ENCODE data around the gene MRO. TPM values are rescaled to one million over a fixed set of nuclear protein-coding genes. Genes with fewer than 3 reads are reported as not detected.

Gene MRO
- polyA plus RNA-seq (2012; rRNA removed), result not detected in 2 replicates
- polyA plus RNA-seq (2012; cell fraction: cytosol; rRNA removed), result 0.01 TPM in 2 replicates
- not detected in 2 replicates for polyA plus RNA-seq (2012; cell fraction: nucleus; rRNA removed)

GRCh38 chr18:50819728-50820378 is at the start of gene MRO:
Gene MRO (minus strand): TSS chr18:50820016. CDS start chr18:50809400, 10,616 bp downstream.
- H3K9me3 ChIP-seq, result no peaks in the 10 kb centered on the region
- H3K4me1 ChIP-seq (ENCODE audit: control insufficient read depth in 1 of 2, insufficient read depth in 2 of 2, low read depth in 1 of 2, low read length in 1 of 2), result peaks cover 0 to 5% of the 10 kb centered on the region in 2 experiments; a peak in 2 of 4 replicates
- H3K9ac ChIP-seq, result no peak within 1 kb of the TSS
- peak within 1 kb of the TSS; percentile 32 to 54 for H3K4me3 ChIP-seq (ENCODE audit: low read depth in 2 of 2, low read length in 1 of 2)
- H3F3A ChIP-seq (replicated peaks; ENCODE audit: insufficient read depth), result no peaks in the 10 kb centered on the region
- H2AFZ ChIP-seq (ENCODE audit: low read depth), result peak within 1 kb of the TSS; percentile 65
- no peaks in the 10 kb centered on the region for H3K36me3 ChIP-seq (replicated peaks in 1 of 2; ENCODE audit: control insufficient read depth in 1 of 2, insufficient read depth in 2 of 2, low read length in 1 of 2)
- 7% methylated on average over 17 of the region's 24 CpGs for WGBS (ENCODE audit: low lambda C conversion rate)
- TF ChIP-seq FOXJ3 (CRISPR knock-in tag; IDR thresholded peaks at IDR 0.05), result 0 out of 2 replicates have a peak, but pooled peaks have one; percentile 27
- peak; percentile 97 for TF ChIP-seq RAD21 (IDR thresholded peaks at IDR 0.05; ENCODE audit: low read length)
- no peak for TF ChIP-seq ZBTB33 (IDR thresholded peaks at IDR 0.05; ENCODE audit: borderline replicate concordance, low read depth)
- peak; percentile 90 for TF ChIP-seq SMC3 (IDR thresholded peaks at IDR 0.05; ENCODE audit: low read depth, low read length)
- 0 out of 2 replicates have a peak, but pooled peaks have one; percentile 3 for TF ChIP-seq MAX (IDR thresholded peaks at IDR 0.05; ENCODE audit: low read depth)
- TF ChIP-seq MXI1 (IDR thresholded peaks at IDR 0.05; ENCODE audit: low read depth, low read length), result peak; percentile 43; the same call in 1 of the 2 replicates
- TF ChIP-seq CTCF (IDR thresholded peaks at IDR 0.05), result peak; percentile 96
- no peak for TF ChIP-seq GABPA (IDR thresholded peaks at IDR 0.05; ENCODE audit: low read depth)
- peak; percentile 66 for TF ChIP-seq CHD2 (IDR thresholded peaks at IDR 0.05; ENCODE audit: low read length, partially characterized antibody)
- no peak for TF ChIP-seq IRF3 (IDR thresholded peaks at IDR 0.05; ENCODE audit: low read depth, low read length)
- TF ChIP-seq MEF2A (IDR thresholded peaks at IDR 0.05; ENCODE audit: borderline replicate concordance, low read depth), result no peak
- CTCF ChIA-PET, result interaction anchor here (0.6 to 2.8 kb wide), 35 partner anchors 9 to 1527 kb away, joined by 3 to 17 read pairs (median 4); partner anchors contain the start of genes ELAC1 and ME2
- peak; percentile 87 for DNase-seq
- no peaks in the 10 kb centered on the region for H3K79me2 ChIP-seq (ENCODE audit: insufficient read depth)
- H3K4me2 ChIP-seq, result peak within 1 kb of the TSS; percentile 87
- no peak within 1 kb of the TSS for H3K27ac ChIP-seq (ENCODE audit: low read depth in 2 of 2, low read length in 1 of 2)
- H3K27me3 ChIP-seq (ENCODE audit: insufficient read depth), result no peaks in the 10 kb centered on the region; the same call in 1 of the 2 replicates
- H4K20me1 ChIP-seq (ENCODE audit: insufficient read depth), result no peaks in the 10 kb centered on the region
- POLR2A ChIA-PET, result interaction anchor here (1.0 kb wide), 1 partner anchor 210 kb away, joined by 4 read pairs; the partner anchor contains the start of gene SMAD4
- H3K9me2 ChIP-seq, result no peaks in the 10 kb centered on the region

All from SK-N-SH (cell line).